Pancreas (tissue), 10 donors: ENCODE results near the gene CDH22. TPM values are rescaled to one million over a fixed set of nuclear protein-coding genes. Genes with fewer than 3 reads are reported as not detected.

ENCODE experiments used
- ATAC-seq, 4 donors: fragments of 200-7000 bp; cut with Tn5 transposase; one replicate each; pipeline versions ENCODE4 v1.8.0 to v1.9.1; 2020; ENCODE audit warnings: mild to moderate bottlenecking in 4 of 4, moderate library complexity in 4 of 4
- DNase-seq, 6 donors: peaks; one replicate each; pipeline ENCODE4 v3.0.0-alpha.2; 2020
- FAIRE-seq: peaks from 2 replicates; lab custom pipeline; 2012; peaks lifted over from hg19 to GRCh38; lab: Jason Lieb, UNC
- H3K27ac ChIP-seq, 4 donors: fragments of 200-600 bp; sonication (generic); 1 replicate in 3 of 4; 2 replicates in 1 of 4; pipeline versions ENCODE4 v1.5.0 to v1.8.0; 2020
- H3K27me3 ChIP-seq, 4 donors: fragments of 200-600 bp; one replicate each; pipeline ENCODE4 v1.8.0; 2021
- H3K36me3 ChIP-seq, 3 donors: fragments of 200-600 bp; sonication (generic) in 1 of 3; one replicate each; pipeline versions ENCODE4 v1.5.0 to v1.8.0; 2020 to 2021
- H3K4me1 ChIP-seq, 3 donors: fragments of 200-600 bp; one replicate each; pipeline ENCODE4 v1.8.0; 2021
- H3K4me3 ChIP-seq, 4 donors: fragments of 200-600 bp; sonication (generic) in 2 of 4; one replicate each; pipeline versions ENCODE4 v1.5.0 to v1.8.0; 2020 to 2021
- H3K9me3 ChIP-seq, 4 donors: fragments of 200-600 bp; one replicate each; pipeline ENCODE4 v1.8.0; 2021
- CTCF ChIP-seq, 4 donors: fragments of 200-600 bp; sonication (generic) in 3 of 4; IDR thresholded peaks; one replicate each; pipeline versions ENCODE4 v1.5.0 to v1.8.0; 2021; ENCODE audit warnings: antibody characterized with exemption in 4 of 4
- WGBS, 2 donors: extraction: QIAGEN DNeasy Blood & Tissue Kit; methylation state at CpG; one replicate each; pipeline ENCODE4 v1.1.7; 2013; 5-methylcytosine and 5-hydroxymethylcytosine counted together
- intact Hi-C, 3 donors: fragments of 100-400 bp; cut with DNase I; formaldehyde crosslinking; loops; one replicate each; pipeline versions ENCODE4 v1.11.1 to v1.14.2; 2022
- polyA plus RNA-seq, 2 donors: library from polyadenylated mRNA; stranded (reverse); fragments of 200-250 nt; gene quantifications; one replicate each; pipeline ENCODE4 v1.2.3, GENCODE V29; 2013
- total RNA-seq, 6 donors: library from RNA; stranded (reverse); fragmentation: NEBNext Ultra II Directional in 4 of 6; extraction: Animal tissue kit (Norgen Biotek cat#: 25700) in 4 of 6; gene quantifications; one replicate each; pipeline versions ENCODE4 v1.2.1 to v1.2.4, GENCODE V29; 2021 to 2023
- donor health status: healthy with polysubstance abuse.
- donor health status: DM: no; HTN: no; CAD: no; lungs with moderate emphysema.
- donor health status: DM: no; HTN: no; CAD: no.
- donor health status: control.
- donor health status: control.
- donor health status: Bipolar disorder and iron deficiency.
- donor health status: DM: yes; HTN: yes; CAD: no.
- donor health status: DM: no; HTN: no; CAD: no.
- donor health status: DM: no; HTN: no; CAD: no.
- donor health status: DM: yes; HTN: yes; CAD: no.

CDH22 gene
- total and polyA plus RNA-seq, 8 donors: 0.97 to 11.9 (median 3.3) TPM

GRCh38 chr20:46160661-46161060 is 147.6 kb downstream of the CDH22 start:
- intact Hi-C loops: no loop called here
- no peak for TF ChIP-seq CTCF (IDR thresholded peaks at IDR 0.05)
- DNase-seq: no peak
- Histone ChIP-seq H3K4me3 (no peak overlapping the region), H3K27me3 (no peaks in the 10 kb centered on the region), H3K4me1 (no peaks in the 10 kb centered on the region), H3K27ac (no peak overlapping the region), H3K9me3 (no peaks in the 10 kb centered on the region), H3K36me3 (no peaks in the 10 kb centered on the region)
- no peak for FAIRE-seq
- 41 to 42% methylated on average over 5 of the region's 5 CpGs for WGBS, 2 donors
- ATAC-seq: no peak

- Histone ChIP-seq H3K4me3 (no peak overlapping the region), H3K4me1 (no peaks in the 10 kb centered on the region), H3K36me3 (no peaks in the 10 kb centered on the region), H3K27ac (no peak overlapping the region), H3K27me3 (no peaks in the 10 kb centered on the region), H3K9me3 (no peaks in the 10 kb centered on the region)
- intact Hi-C loops: no loop called here
- no peak for TF ChIP-seq CTCF (IDR thresholded peaks at IDR 0.05)
- ATAC-seq (no peak), FAIRE-seq (no peak), DNase-seq (no peak)
- 60 to 62% methylated on average over 7 of the region's 7 CpGs for WGBS, 2 donors
These were observed 149.0 kb downstream of the CDH22 start for GRCh38 chr20:46159101-46159897.

GRCh38 chr20:46158476-46158987 is 149.8 kb downstream of the CDH22 start:
- no peak for TF ChIP-seq CTCF (IDR thresholded peaks at IDR 0.05)
- intact Hi-C loops: no loop called here
- H3K27ac ChIP-seq: no peak overlapping the region
- H3K27me3 ChIP-seq: no peaks in the 10 kb centered on the region
- H3K9me3 ChIP-seq: no peaks in the 10 kb centered on the region
- no peak overlapping the region for H3K4me3 ChIP-seq
- 43 to 54% methylated on average over 5 of the region's 5 CpGs for WGBS, 2 donors
- H3K4me1 ChIP-seq: no peaks in the 10 kb centered on the region
- no peaks in the 10 kb centered on the region for H3K36me3 ChIP-seq
- DNase-seq (no peak), ATAC-seq (no peak), FAIRE-seq (no peak)

GRCh38 chr20:46157625-46158024 is 150.7 kb downstream of the CDH22 start:
- Histone ChIP-seq H3K4me3 (no peak overlapping the region), H3K27ac (no peak overlapping the region), H3K36me3 (no peaks in the 10 kb centered on the region), H3K27me3 (no peaks in the 10 kb centered on the region), H3K4me1 (no peaks in the 10 kb centered on the region), H3K9me3 (no peaks in the 10 kb centered on the region)
- no peak for DNase-seq
- FAIRE-seq: no peak
- ATAC-seq: no peak
- WGBS, 2 donors: 61 to 67% methylated on average over 7 of the region's 7 CpGs
- TF ChIP-seq CTCF (IDR thresholded peaks at IDR 0.05): no peak
- intact Hi-C loops: no loop called here

- FAIRE-seq (no peak), DNase-seq (no peak), ATAC-seq (no peak)
- Histone ChIP-seq H3K27ac (no peak overlapping the region), H3K4me3 (no peak overlapping the region), H3K4me1 (no peaks in the 10 kb centered on the region), H3K36me3 (no peaks in the 10 kb centered on the region), H3K9me3 (no peaks in the 10 kb centered on the region), H3K27me3 (no peaks in the 10 kb centered on the region)
- WGBS, 2 donors: 32 to 33% methylated on average over 6 of the region's 6 CpGs
- intact Hi-C loops: no loop called here
- TF ChIP-seq CTCF (IDR thresholded peaks at IDR 0.05): no peak
These were observed 151.2 kb downstream of the CDH22 start for GRCh38 chr20:46157076-46157592.
